Measurements from ENCODE around the gene ZBTB33.

Gene ZBTB33

GRCh38 chrX:120286733-120287512, 36.3 kb downstream of the ZBTB33 start:
- Histone ChIP-seq H3K9me3 (ENCODE audit: control insufficient read depth, insufficient read depth, low read length) (no peaks in the 10 kb centered on the region), H3K4me1 (ENCODE audit: insufficient read depth, low read length) (peaks cover 10% of the 10 kb centered on the region; the same call in 1 of the 2 replicates), H3K9ac (ENCODE audit: low read depth, low read length) (no peak overlapping the region), H3K36me3 (ENCODE audit: insufficient read depth, low read length) (no peaks in the 10 kb centered on the region)

- Histone ChIP-seq H3K9ac (ENCODE audit: low read depth, low read length) (no peak overlapping the region), H3K36me3 (ENCODE audit: insufficient read depth, low read length) (no peaks in the 10 kb centered on the region), H3K9me3 (ENCODE audit: control insufficient read depth, insufficient read depth, low read length) (no peaks in the 10 kb centered on the region), H3K4me1 (ENCODE audit: insufficient read depth, low read length) (peaks cover 7% of the 10 kb centered on the region; the same call in 1 of the 2 replicates)
Observed at GRCh38 chrX:120287513-120288112, 37.0 kb downstream of the ZBTB33 start.

GRCh38 chrX:120290107-120290506, 39.5 kb downstream of the ZBTB33 start:
- Histone ChIP-seq H3K36me3 (ENCODE audit: insufficient read depth, low read length) (no peaks in the 10 kb centered on the region), H3K9me3 (ENCODE audit: control insufficient read depth, insufficient read depth, low read length) (no peaks in the 10 kb centered on the region), H3K9ac (ENCODE audit: low read depth, low read length) (no peak overlapping the region), H3K4me1 (ENCODE audit: insufficient read depth, low read length) (0 out of 2 replicates have a peak, but pooled peaks cover 4% of the 10 kb centered on the region)

GRCh38 chrX:120291211-120291610, 40.6 kb downstream of the ZBTB33 start:
- 0 out of 2 replicates have a peak, but pooled peaks cover 4% of the 10 kb centered on the region for H3K4me1 ChIP-seq (ENCODE audit: insufficient read depth, low read length)
- no peak overlapping the region for H3K9ac ChIP-seq (ENCODE audit: low read depth, low read length)
- H3K9me3 ChIP-seq (ENCODE audit: control insufficient read depth, insufficient read depth, low read length), result no peaks in the 10 kb centered on the region

GRCh38 chrX:120293015-120293414, 42.4 kb downstream of the ZBTB33 start:
- H3K36me3 ChIP-seq (ENCODE audit: insufficient read depth, low read length), result no peaks in the 10 kb centered on the region
- no peaks in the 10 kb centered on the region for H3K4me1 ChIP-seq (ENCODE audit: insufficient read depth, low read length)

More at GRCh38 chrX:120291211-120291610, 40.6 kb downstream of the ZBTB33 start:
- H3K36me3 ChIP-seq (ENCODE audit: insufficient read depth, low read length), result no peaks in the 10 kb centered on the region

DNA sequence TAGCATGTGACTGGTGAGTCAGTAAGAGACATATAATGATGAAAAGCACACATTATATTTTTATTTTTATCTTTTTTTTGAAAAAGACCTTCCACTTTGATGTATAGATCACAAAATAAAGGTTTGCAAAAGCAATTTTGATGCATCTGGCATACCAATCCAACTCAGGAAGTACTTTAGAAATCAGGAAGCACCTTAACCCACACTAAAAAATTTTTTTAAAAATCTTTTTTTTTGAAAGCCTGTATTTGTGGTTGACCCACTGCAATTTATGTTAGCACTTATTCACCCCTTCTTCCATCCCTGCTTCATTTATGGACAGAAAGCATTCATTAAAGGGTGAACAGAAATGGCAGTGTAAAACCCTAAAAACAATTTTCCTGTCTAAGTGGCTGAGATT, 44.0 kb downstream of the ZBTB33 start:
- no peaks in the 10 kb centered on the region for H3K4me1 ChIP-seq (ENCODE audit: insufficient read depth, low read length)
- H3K36me3 ChIP-seq (ENCODE audit: insufficient read depth, low read length), result no peaks in the 10 kb centered on the region
- H3K9ac ChIP-seq (ENCODE audit: low read depth, low read length), result no peak overlapping the region
- no peaks in the 10 kb centered on the region; the same call in 1 of the 2 replicates for H3K9me3 ChIP-seq (ENCODE audit: control insufficient read depth, insufficient read depth, low read length)

More at GRCh38 chrX:120293015-120293414, 42.4 kb downstream of the ZBTB33 start:
- no peaks in the 10 kb centered on the region; the same call in 1 of the 2 replicates for H3K9me3 ChIP-seq (ENCODE audit: control insufficient read depth, insufficient read depth, low read length)
- no peak overlapping the region for H3K9ac ChIP-seq (ENCODE audit: low read depth, low read length)

GRCh38 chrX:120297923-120298322, 47.3 kb downstream of the ZBTB33 start:
- H3K36me3 ChIP-seq (ENCODE audit: insufficient read depth, low read length), result no peaks in the 10 kb centered on the region
- peaks cover 14% of the 10 kb centered on the region for H3K4me1 ChIP-seq (ENCODE audit: insufficient read depth, low read length)
- no peak overlapping the region for H3K9ac ChIP-seq (ENCODE audit: low read depth, low read length)
- H3K9me3 ChIP-seq (ENCODE audit: control insufficient read depth, insufficient read depth, low read length), result no peaks in the 10 kb centered on the region; the same call in 1 of the 2 replicates

GRCh38 chrX:120299928-120300327, 49.3 kb downstream of the ZBTB33 start:
- peaks cover 14% of the 10 kb centered on the region for H3K4me1 ChIP-seq (ENCODE audit: insufficient read depth, low read length)
- no peaks in the 10 kb centered on the region for H3K36me3 ChIP-seq (ENCODE audit: insufficient read depth, low read length)
- H3K9ac ChIP-seq (ENCODE audit: low read depth, low read length), result no peak overlapping the region
- no peaks in the 10 kb centered on the region; the same call in 1 of the 2 replicates for H3K9me3 ChIP-seq (ENCODE audit: control insufficient read depth, insufficient read depth, low read length)

GRCh38 chrX:120301497-120301896, 50.9 kb downstream of the ZBTB33 start:
- peaks cover 23% of the 10 kb centered on the region for H3K4me1 ChIP-seq (ENCODE audit: insufficient read depth, low read length)
- no peaks in the 10 kb centered on the region for H3K36me3 ChIP-seq (ENCODE audit: insufficient read depth, low read length)
- no peak overlapping the region for H3K9ac ChIP-seq (ENCODE audit: low read depth, low read length)
- no peaks in the 10 kb centered on the region; the same call in 1 of the 2 replicates for H3K9me3 ChIP-seq (ENCODE audit: control insufficient read depth, insufficient read depth, low read length)

GRCh38 chrX:120301960-120302359, 51.3 kb downstream of the ZBTB33 start:
- Histone ChIP-seq H3K9ac (ENCODE audit: low read depth, low read length) (no peak overlapping the region), H3K9me3 (ENCODE audit: control insufficient read depth, insufficient read depth, low read length) (no peaks in the 10 kb centered on the region; the same call in 1 of the 2 replicates), H3K4me1 (ENCODE audit: insufficient read depth, low read length) (peaks cover 27% of the 10 kb centered on the region), H3K36me3 (ENCODE audit: insufficient read depth, low read length) (no peaks in the 10 kb centered on the region)

DNA sequence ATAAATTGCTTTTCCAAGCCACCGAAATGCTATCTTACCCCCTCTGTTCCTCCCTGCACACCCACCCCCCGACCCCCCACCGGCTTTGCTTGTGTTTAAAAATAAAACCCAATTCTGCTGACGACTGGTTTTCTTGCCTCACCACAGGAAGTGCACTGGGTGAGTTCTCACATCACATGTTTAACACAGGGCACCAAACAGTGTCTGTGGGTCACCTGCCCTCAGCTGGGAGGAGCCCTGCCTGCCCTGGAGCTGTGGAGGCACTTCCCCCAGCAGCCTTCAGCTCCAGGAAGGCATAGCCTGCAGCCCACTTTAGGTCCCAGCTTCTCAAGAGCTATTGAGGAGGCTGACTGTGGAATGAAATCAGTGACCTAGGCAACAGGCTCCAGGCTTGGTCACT, 51.8 kb downstream of the ZBTB33 start:
- H3K9ac ChIP-seq (ENCODE audit: low read depth, low read length), result no peak overlapping the region
- peaks cover 31% of the 10 kb centered on the region for H3K4me1 ChIP-seq (ENCODE audit: insufficient read depth, low read length)
- no peaks in the 10 kb centered on the region for H3K36me3 ChIP-seq (ENCODE audit: insufficient read depth, low read length)
- H3K9me3 ChIP-seq (ENCODE audit: control insufficient read depth, insufficient read depth, low read length), result no peaks in the 10 kb centered on the region

GRCh38 chrX:120304256-120304655, 53.6 kb downstream of the ZBTB33 start:
- Histone ChIP-seq H3K4me1 (ENCODE audit: insufficient read depth, low read length) (peaks cover 31% of the 10 kb centered on the region), H3K9ac (ENCODE audit: low read depth, low read length) (no peak overlapping the region), H3K36me3 (ENCODE audit: insufficient read depth, low read length) (no peaks in the 10 kb centered on the region)

DNA sequence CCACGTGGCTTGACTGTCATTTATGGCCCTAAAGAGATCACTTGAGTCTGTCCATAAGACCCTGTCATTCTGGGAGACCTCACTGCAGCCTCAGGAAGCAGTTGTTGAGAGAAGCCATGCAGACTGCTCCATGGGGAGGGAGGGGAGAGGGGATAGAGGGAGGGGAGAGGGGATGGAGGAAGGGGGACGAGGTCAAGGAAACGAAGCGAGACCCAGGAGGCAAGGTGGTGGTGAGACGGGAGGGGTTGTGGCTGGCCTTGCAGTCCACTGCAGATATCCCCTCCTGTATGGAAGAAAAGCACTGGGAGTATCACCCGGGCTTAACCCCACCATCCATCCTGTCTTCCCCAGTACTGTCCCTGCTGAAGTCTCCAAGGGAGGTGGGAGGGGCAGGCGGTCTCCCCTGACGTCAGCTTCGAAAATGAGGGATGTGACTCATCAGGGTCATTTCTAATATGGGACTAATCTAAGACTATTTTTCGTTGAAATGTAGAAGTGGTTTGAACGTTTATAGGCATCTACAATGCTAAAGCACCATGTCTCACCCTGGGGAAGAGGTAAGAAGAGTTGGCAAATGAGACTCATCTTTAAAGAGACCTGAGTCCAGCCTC, 55.0 kb downstream of the ZBTB33 start:
- no peaks in the 10 kb centered on the region for H3K9me3 ChIP-seq (ENCODE audit: control insufficient read depth, insufficient read depth, low read length)
- no peaks in the 10 kb centered on the region for H3K36me3 ChIP-seq (ENCODE audit: insufficient read depth, low read length)
- peak overlapping the region; percentile 24; the same call in 1 of the 2 replicates for H3K9ac ChIP-seq (ENCODE audit: low read depth, low read length)
- H3K4me1 ChIP-seq (ENCODE audit: insufficient read depth, low read length), result peaks cover 31% of the 10 kb centered on the region

More at GRCh38 chrX:120304256-120304655, 53.6 kb downstream of the ZBTB33 start:
- no peaks in the 10 kb centered on the region for H3K9me3 ChIP-seq (ENCODE audit: control insufficient read depth, insufficient read depth, low read length)

GRCh38 chrX:120306630-120307029, 56.0 kb downstream of the ZBTB33 start:
- Histone ChIP-seq H3K4me1 (ENCODE audit: insufficient read depth, low read length) (peaks cover 28% of the 10 kb centered on the region), H3K36me3 (ENCODE audit: insufficient read depth, low read length) (no peaks in the 10 kb centered on the region), H3K9me3 (ENCODE audit: control insufficient read depth, insufficient read depth, low read length) (no peaks in the 10 kb centered on the region), H3K9ac (ENCODE audit: low read depth, low read length) (no peak overlapping the region)
